ENCODE data around the gene LGALS3BP. TPM values are rescaled to one million over a fixed set of nuclear protein-coding genes. Genes with fewer than 3 reads are reported as not detected.

LGALS3BP gene
- total and polyA plus RNA-seq, 4 donors = 183 to 479 (median 245) TPM

- DNase-seq = peak in 2 of 3 donors; percentile 28 to 58
Measured at GRCh38 chr17:78921437-78921971, 58.2 kb downstream of the LGALS3BP start.

More at GRCh38 chr17:78921437-78921971, 58.2 kb downstream of the LGALS3BP start:
- H3K4me3 ChIP-seq = no peak overlapping the region
- no peaks in the 10 kb centered on the region for H3K36me3 ChIP-seq (ENCODE audit: control insufficient read depth in 4 of 4, insufficient read depth in 4 of 4, low read length in 4 of 4)
- H3K27ac ChIP-seq (ENCODE audit: low read depth in 1 of 2, low read length in 1 of 2) = peak overlapping the region; percentile 26 to 27
- WGBS, 2 donors = 68 to 70% methylated on average over 8 of the region's 8 CpGs
- no peak for TF ChIP-seq CTCF (IDR thresholded peaks at IDR 0.05; ENCODE audit: control extremely low read depth, extremely low read depth)
- H3K9ac ChIP-seq (ENCODE audit: insufficient read depth in 1 of 2, low read length in 2 of 2) = peak overlapping the region in 1 of 2 donors; percentile 23
- H3K27me3 ChIP-seq (ENCODE audit: control insufficient read depth in 3 of 3, insufficient read depth in 3 of 3, low read length in 2 of 3) = no peaks in the 10 kb centered on the region
- ATAC-seq (ENCODE audit: insufficient read depth, low FRiP score) = no peak
- peaks cover 10 to 44% (median 27%) of the 10 kb centered on the region in 5 donors for H3K4me1 ChIP-seq (ENCODE audit: control insufficient read depth in 5 of 5, insufficient read depth in 5 of 5, low read length in 5 of 5)
- H3K9me3 ChIP-seq (ENCODE audit: control insufficient read depth in 4 of 4, insufficient read depth in 3 of 4, low read length in 3 of 4) = no peaks in the 10 kb centered on the region

Other genes starting within 250 kb of the LGALS3BP start
- gene CYTH1, start 197.7 kb downstream of the LGALS3BP start, total RNA-seq = 10 to 100 TPM; 67.0 to 97.2 TPM
- gene CYTH1, start 197.7 kb downstream of the LGALS3BP start, polyA plus RNA-seq = 10 to 100 TPM; 50.5 to 85.1 TPM
- 10 to 100 TPM; 56.4 to 61.5 TPM for gene USP36, start 139.1 kb downstream of the LGALS3BP start, total RNA-seq
- 10 to 100 TPM; 22.2 to 33.3 TPM for gene USP36, start 139.1 kb downstream of the LGALS3BP start, polyA plus RNA-seq
- gene CEP295NL, start 76.7 kb downstream of the LGALS3BP start, total RNA-seq = 1 to 10 TPM; 8.2 to 8.3 TPM
- 1 to 10 TPM in 1 of 2 donors, under 1 TPM in 1; 0.39 to 1.7 TPM for gene CEP295NL, start 76.7 kb downstream of the LGALS3BP start, polyA plus RNA-seq
- gene TIMP2, start 54.5 kb downstream of the LGALS3BP start, total RNA-seq = 100 to 1,000 TPM in 1 of 2 donors, 10 to 100 TPM in 1; 95.6 to 176 TPM
- 10 to 100 TPM; 47.5 to 88.2 TPM for gene TIMP2, start 54.5 kb downstream of the LGALS3BP start, polyA plus RNA-seq
- gene CANT1, start 29.8 kb upstream of the LGALS3BP start, total RNA-seq = 10 to 100 TPM; 31.4 to 75.8 TPM
- 10 to 100 TPM in 1 of 2 donors, 1 to 10 TPM in 1; 8.5 to 66.0 TPM for gene CANT1, start 29.8 kb upstream of the LGALS3BP start, polyA plus RNA-seq
- 10 to 100 TPM in 1 of 2 donors, 1 to 10 TPM in 1; 7.4 to 35.7 TPM for gene C1QTNF1, start 44.2 kb upstream of the LGALS3BP start, total RNA-seq
- 10 to 100 TPM; 24.3 to 84.5 TPM for gene C1QTNF1, start 44.2 kb upstream of the LGALS3BP start, polyA plus RNA-seq
- 10 to 100 TPM; 36.7 to 45.7 TPM for gene ENGASE, start 94.9 kb upstream of the LGALS3BP start, total RNA-seq
- gene ENGASE, start 94.9 kb upstream of the LGALS3BP start, polyA plus RNA-seq = 10 to 100 TPM; 19.0 to 28.4 TPM